Activated B cell treated with CpG ODN at 0.5 μM for 24 hours (primary cell): ENCODE measurements around the gene FBXO15. TPM values are rescaled to one million over a fixed set of nuclear protein-coding genes. Genes with fewer than 3 reads are reported as not detected.

ENCODE experiments used
- ATAC-seq: fragments of 200-7000 bp; cut with Tn5 transposase; one replicate; pipeline ENCODE4 v1.10.0; 2021; ENCODE audit warnings: low read depth, mild to moderate bottlenecking, moderate library complexity
- CTCF ChIA-PET: fragments of 350-600 bp; sonication (Branson Sonifier 250); formaldehyde crosslinking; loops from one replicate; lab custom pipeline; 2021; ENCODE audit warnings: antibody characterized with exemption; lab: Charles Lee
- POLR2A ChIA-PET: fragments of 350-600 bp; sonication (Branson Sonifier 250); formaldehyde crosslinking; loops from one replicate; lab custom pipeline; 2021; ENCODE audit warnings: antibody characterized with exemption; lab: Charles Lee
- DNase-seq: peaks from one replicate; pipeline ENCODE4 v3.0.0; 2022
- H3K27ac Mint-ChIP-seq: one replicate; pipeline ENCODE4 v1.8.0; 2020; ENCODE audit warnings: mixed read lengths
- H3K27me3 Mint-ChIP-seq: one replicate; pipeline ENCODE4 v1.8.0; 2021; ENCODE audit warnings: mixed read lengths
- H3K36me3 Mint-ChIP-seq: one replicate; pipeline ENCODE4 v1.8.0; 2021; ENCODE audit warnings: low read depth, mixed read lengths
- H3K4me1 Mint-ChIP-seq: one replicate; pipeline ENCODE4 v1.8.0; 2021; ENCODE audit warnings: mixed read lengths
- H3K4me3 Mint-ChIP-seq: one replicate; pipeline ENCODE4 v1.8.0; 2020; ENCODE audit warnings: mild to moderate bottlenecking, mixed read lengths
- H3K9me3 Mint-ChIP-seq: one replicate; pipeline ENCODE4 v1.8.0; 2020; ENCODE audit warnings: mixed read lengths
- intact Hi-C: fragments of 100-400 bp; cut with micrococcal nuclease; formaldehyde crosslinking; loops from one replicate; pipeline ENCODE4 v1.15.1; 2024
- total RNA-seq: library from RNA; stranded (reverse); gene quantifications from 2 replicates; pipeline ENCODE4 v1.2.3, GENCODE V29; 2022
- TF ChIP-seq, protein P1 (sequence below): fragments of 200-600 bp; IDR thresholded peaks from one replicate; pipeline ENCODE4 v1.8.0; 2022; ENCODE audit warnings: antibody characterized with exemption, mild to moderate bottlenecking

The FBXO15 gene
- total RNA-seq, 1 donor from 2014 or later = 0.69 TPM

DNA sequence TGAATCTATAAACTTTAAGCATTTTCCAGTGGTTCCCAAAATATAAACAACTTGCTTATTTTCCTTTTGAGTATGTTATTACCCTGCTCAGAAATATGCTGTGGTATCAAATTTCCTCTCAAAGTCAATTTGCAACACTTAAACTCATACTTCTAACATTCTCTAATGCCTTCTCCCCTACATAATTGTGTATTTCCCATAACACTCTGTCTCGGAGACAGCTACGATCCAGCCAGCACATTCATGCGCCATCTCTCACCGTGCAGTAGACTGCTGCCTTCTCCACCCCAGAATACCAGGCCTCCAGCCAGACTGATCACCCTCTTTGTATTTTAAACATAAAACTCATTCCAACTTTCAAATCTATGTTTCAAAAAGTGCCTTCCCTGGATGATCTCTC lies 42.5 kb upstream of the FBXO15 start:
- Mint-ChIP-seq H3K27me3 (peaks cover 20% of the 10 kb centered on the region), H3K27ac (no peak overlapping the region), H3K36me3 (no peaks in the 10 kb centered on the region), H3K4me3 (no peak overlapping the region), H3K9me3 (no peaks in the 10 kb centered on the region), H3K4me1 (no peaks in the 10 kb centered on the region)
- ATAC-seq = no peak
- no peak for DNase-seq
- intact Hi-C loops = no loop called here
- TF ChIP-seq, protein P1, sequence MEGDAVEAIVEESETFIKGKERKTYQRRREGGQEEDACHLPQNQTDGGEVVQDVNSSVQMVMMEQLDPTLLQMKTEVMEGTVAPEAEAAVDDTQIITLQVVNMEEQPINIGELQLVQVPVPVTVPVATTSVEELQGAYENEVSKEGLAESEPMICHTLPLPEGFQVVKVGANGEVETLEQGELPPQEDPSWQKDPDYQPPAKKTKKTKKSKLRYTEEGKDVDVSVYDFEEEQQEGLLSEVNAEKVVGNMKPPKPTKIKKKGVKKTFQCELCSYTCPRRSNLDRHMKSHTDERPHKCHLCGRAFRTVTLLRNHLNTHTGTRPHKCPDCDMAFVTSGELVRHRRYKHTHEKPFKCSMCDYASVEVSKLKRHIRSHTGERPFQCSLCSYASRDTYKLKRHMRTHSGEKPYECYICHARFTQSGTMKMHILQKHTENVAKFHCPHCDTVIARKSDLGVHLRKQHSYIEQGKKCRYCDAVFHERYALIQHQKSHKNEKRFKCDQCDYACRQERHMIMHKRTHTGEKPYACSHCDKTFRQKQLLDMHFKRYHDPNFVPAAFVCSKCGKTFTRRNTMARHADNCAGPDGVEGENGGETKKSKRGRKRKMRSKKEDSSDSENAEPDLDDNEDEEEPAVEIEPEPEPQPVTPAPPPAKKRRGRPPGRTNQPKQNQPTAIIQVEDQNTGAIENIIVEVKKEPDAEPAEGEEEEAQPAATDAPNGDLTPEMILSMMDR = no peak
- ChIA-PET POLR2A (no interaction called here), CTCF (no interaction called here)

DNA sequence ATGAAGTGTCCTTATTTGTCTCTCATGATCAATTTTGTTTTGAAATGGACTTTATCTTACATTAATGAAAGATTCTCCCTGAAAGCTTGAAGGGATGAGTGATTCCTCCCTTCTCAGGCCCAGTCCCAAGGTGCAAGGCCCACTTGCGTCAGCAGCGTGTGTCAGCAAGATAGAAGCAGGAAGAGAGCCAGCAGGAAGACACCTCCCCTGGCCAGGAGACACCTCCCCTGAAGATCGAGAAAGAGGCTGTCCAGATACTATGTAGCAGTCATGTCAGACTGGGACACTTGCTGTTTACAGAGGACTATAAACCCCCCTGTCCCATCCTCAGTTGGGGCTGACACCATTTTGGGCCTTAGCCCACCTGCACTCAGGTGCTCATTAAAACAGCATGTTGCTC lies 39.0 kb upstream of the FBXO15 start:
- TF ChIP-seq, protein P1 = no peak
- ATAC-seq (no peak), DNase-seq (no peak)
- Mint-ChIP-seq H3K9me3 (no peaks in the 10 kb centered on the region), H3K27me3 (peaks cover 24% of the 10 kb centered on the region), H3K4me3 (no peak overlapping the region), H3K4me1 (no peaks in the 10 kb centered on the region), H3K36me3 (no peaks in the 10 kb centered on the region), H3K27ac (no peak overlapping the region)
- CTCF ChIA-PET = no interaction called here
- intact Hi-C loops = no loop called here
- POLR2A ChIA-PET = no interaction called here

DNA sequence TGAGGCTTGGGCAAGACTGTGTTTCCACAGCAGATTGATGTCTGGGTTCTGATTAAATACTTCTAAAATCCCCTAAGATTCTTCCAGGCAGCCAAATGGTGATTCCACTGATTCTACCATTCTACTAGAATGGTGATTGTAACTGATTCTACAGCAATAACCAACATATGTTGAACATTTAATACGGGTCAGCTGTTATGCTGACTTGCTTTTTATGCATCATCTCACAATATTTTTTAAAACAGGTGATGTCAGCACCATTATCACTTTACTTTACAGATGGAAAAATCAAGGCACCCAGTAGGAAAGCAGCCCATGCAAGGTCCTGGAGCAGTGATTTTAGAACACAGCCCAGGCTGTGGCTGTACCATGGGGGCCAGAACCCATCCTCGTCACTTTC lies 38.2 kb upstream of the FBXO15 start:
- H3K4me1 Mint-ChIP-seq = no peaks in the 10 kb centered on the region
- intact Hi-C loops = no loop called here
- no peak overlapping the region for H3K27ac Mint-ChIP-seq
- no peaks in the 10 kb centered on the region for H3K9me3 Mint-ChIP-seq
- H3K36me3 Mint-ChIP-seq = no peaks in the 10 kb centered on the region
- POLR2A ChIA-PET = no interaction called here
- ATAC-seq (no peak), DNase-seq (no peak)
- H3K27me3 Mint-ChIP-seq = peaks cover 24% of the 10 kb centered on the region
- CTCF ChIA-PET = no interaction called here
- no peak overlapping the region for H3K4me3 Mint-ChIP-seq
- TF ChIP-seq, protein P1 = no peak

DNA sequence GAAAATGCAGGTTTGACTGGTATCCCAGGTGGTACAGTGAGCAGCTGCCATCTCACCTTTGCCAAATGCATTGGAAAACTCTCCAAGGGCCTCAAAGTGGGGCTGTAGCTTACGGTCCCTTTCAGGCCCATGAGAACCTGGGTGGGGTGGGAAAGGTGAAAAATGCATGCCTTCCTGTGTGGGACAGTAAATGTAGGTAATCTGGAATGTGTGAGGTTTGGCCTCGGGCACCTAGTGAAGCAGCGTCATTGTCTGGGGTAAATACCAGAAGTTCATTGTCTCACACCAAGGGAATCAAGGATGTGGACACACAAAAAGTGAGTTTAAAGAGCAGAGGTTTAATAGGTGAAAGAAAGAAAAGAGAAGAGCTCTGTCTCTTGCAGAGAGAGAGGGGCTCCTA lies 37.2 kb upstream of the FBXO15 start:
- Mint-ChIP-seq H3K27ac (no peak overlapping the region), H3K36me3 (no peaks in the 10 kb centered on the region)
- POLR2A ChIA-PET = no interaction called here

DNA sequence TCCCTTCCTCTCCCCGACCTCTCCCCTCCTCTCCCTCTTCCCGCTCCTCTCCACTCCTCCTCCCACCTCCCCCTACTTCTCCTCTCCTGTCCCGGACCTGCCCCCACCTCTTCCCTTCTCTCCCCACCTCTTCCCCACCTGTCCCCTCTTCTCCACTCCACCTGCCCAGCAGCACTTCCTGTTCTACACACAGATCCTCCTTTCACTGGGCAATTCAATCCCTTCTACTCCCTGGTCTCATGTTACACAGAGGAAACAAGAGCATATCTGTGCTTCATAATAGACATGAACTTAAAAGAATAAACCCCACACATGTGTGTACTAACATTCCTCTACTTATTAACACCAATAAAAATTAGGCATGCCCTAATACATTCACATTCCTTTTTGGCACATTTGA lies 35.5 kb upstream of the FBXO15 start:
- TF ChIP-seq, protein P1 = no peak
- ATAC-seq (no peak), DNase-seq (no peak)
- ChIA-PET CTCF (interaction anchor here (0.9 kb wide), 1 partner anchor 159 kb away, joined by 3 read pairs; no protein-coding TSS in a partner anchor), POLR2A (no interaction called here)
- Mint-ChIP-seq H3K4me1 (no peaks in the 10 kb centered on the region), H3K4me3 (no peak overlapping the region), H3K27ac (no peak overlapping the region), H3K9me3 (no peaks in the 10 kb centered on the region), H3K36me3 (no peaks in the 10 kb centered on the region), H3K27me3 (peaks cover 17% of the 10 kb centered on the region)
- intact Hi-C loops = no loop called here

More for the DNA sequence above, 37.2 kb upstream of the FBXO15 start:
- H3K4me1 Mint-ChIP-seq = no peaks in the 10 kb centered on the region
- peaks cover 22% of the 10 kb centered on the region for H3K27me3 Mint-ChIP-seq
- H3K9me3 Mint-ChIP-seq = no peaks in the 10 kb centered on the region
- H3K4me3 Mint-ChIP-seq = no peak overlapping the region
- intact Hi-C loops = no loop called here
- DNase-seq = no peak
- CTCF ChIA-PET = no interaction called here
- no peak for ATAC-seq
- TF ChIP-seq, protein P1 = no peak
